SK-N-SH treated with all-trans-retinoic acid at 6 μM for 48 hours (cell line): ENCODE measurements around the gene GRK7.

ENCODE experiments used
- ATAC-seq: fragments of 200-7000 bp; cut with Tn5 transposase; 3 replicates; pipeline ENCODE4 v1.9.1; 2020; ENCODE audit warnings: mild to moderate bottlenecking, moderate library complexity
- ARNTL ChIP-seq: fragments of 450-650 bp; formaldehyde crosslinking; IDR thresholded peaks from 2 replicates; pipeline ENCODE4 v1.5.0; 2020; ENCODE audit warnings: low read depth, mild to moderate bottlenecking, moderate library complexity, borderline replicate concordance
- BACH2 ChIP-seq: fragments of 250-450 bp; sonication (Bioruptor Pico); IDR thresholded peaks from 2 replicates; pipeline ENCODE4 v1.9.0; 2021; ENCODE audit warnings: mild to moderate bottlenecking, borderline replicate concordance
- CREB5 ChIP-seq: fragments of 250-450 bp; sonication (Bioruptor Pico); IDR thresholded peaks from 2 replicates; pipeline ENCODE4 v1.5.1; 2020; ENCODE audit warnings: low read depth, mild to moderate bottlenecking, moderate library complexity
- CSDC2 ChIP-seq: fragments of 250-450 bp; sonication (Bioruptor Pico); IDR thresholded peaks from 2 replicates; pipeline ENCODE4 v1.5.0; 2020; ENCODE audit warnings: mild to moderate bottlenecking, moderate library complexity
- CSRNP3 ChIP-seq: fragments of 250-450 bp; sonication (Bioruptor Pico); IDR thresholded peaks from 2 replicates; pipeline ENCODE4 v1.5.1; 2021; ENCODE audit warnings: mild to moderate bottlenecking, moderate library complexity
- ESRRG ChIP-seq: fragments of 250-450 bp; sonication (Bioruptor Pico); IDR thresholded peaks from 2 replicates; pipeline ENCODE4 v1.6.1; 2021; ENCODE audit warnings: mild to moderate bottlenecking
- GLIS3 ChIP-seq: fragments of 250-450 bp; sonication (Bioruptor Pico); IDR thresholded peaks from 2 replicates; pipeline ENCODE4 v1.5.0; 2020; ENCODE audit warnings: mild to moderate bottlenecking, moderate library complexity
- ISL1 ChIP-seq: fragments of 250-450 bp; sonication (Bioruptor Pico); IDR thresholded peaks from 2 replicates; pipeline ENCODE4 v2.1.2; 2022; ENCODE audit warnings: mild to moderate bottlenecking, moderate library complexity
- OSR1 ChIP-seq: fragments of 250-450 bp; sonication (Bioruptor Pico); IDR thresholded peaks from 2 replicates; pipeline ENCODE4 v1.8.0; 2022; ENCODE audit warnings: moderate library complexity, mild to moderate bottlenecking, inconsistent platforms
- PATZ1 ChIP-seq: fragments of 250-450 bp; sonication (Bioruptor Pico); IDR thresholded peaks from 2 replicates; pipeline ENCODE4 v1.8.0; 2020; ENCODE audit warnings: mild to moderate bottlenecking, moderate library complexity, borderline replicate concordance
- POU6F1 ChIP-seq: fragments of 250-450 bp; sonication (Bioruptor Pico); IDR thresholded peaks from 2 replicates; pipeline ENCODE4 v1.8.0; 2021; ENCODE audit warnings: low read depth, mild to moderate bottlenecking, moderate library complexity, borderline replicate concordance
- PPARA ChIP-seq: fragments of 250-450 bp; sonication (Bioruptor Pico); IDR thresholded peaks from 2 replicates; pipeline ENCODE4 v1.5.0; 2020; ENCODE audit warnings: mild to moderate bottlenecking, borderline replicate concordance
- RARB ChIP-seq: fragments of 250-450 bp; sonication (Bioruptor Pico); IDR thresholded peaks from 2 replicates; pipeline ENCODE4 v1.8.0; 2021; ENCODE audit warnings: mild to moderate bottlenecking, moderate library complexity
- SNAI2 ChIP-seq: fragments of 250-450 bp; sonication (Bioruptor Pico); IDR thresholded peaks from 2 replicates; pipeline ENCODE4 v1.5.0; 2020; ENCODE audit warnings: mild to moderate bottlenecking, moderate library complexity
- TCF4 ChIP-seq: fragments of 250-450 bp; sonication (Bioruptor Pico); IDR thresholded peaks from 2 replicates; pipeline ENCODE4 v1.8.0; 2021; ENCODE audit warnings: mild to moderate bottlenecking, moderate library complexity, borderline replicate concordance
- TOX ChIP-seq: fragments of 250-450 bp; sonication (Bioruptor Pico); IDR thresholded peaks from 2 replicates; pipeline ENCODE4 v1.8.0; 2021; ENCODE audit warnings: mild to moderate bottlenecking, moderate library complexity, borderline replicate concordance
- TSHZ2 ChIP-seq: fragments of 250-450 bp; sonication (Bioruptor Pico); IDR thresholded peaks from 2 replicates; pipeline ENCODE4 v1.5.0; 2020; ENCODE audit warnings: mild to moderate bottlenecking, moderate library complexity
- ZC3H10 ChIP-seq: fragments of 250-450 bp; sonication (Bioruptor Pico); IDR thresholded peaks from 2 replicates; pipeline ENCODE4 v1.5.1; 2021; ENCODE audit warnings: mild to moderate bottlenecking, moderate library complexity
- ZFP3 ChIP-seq: fragments of 250-450 bp; sonication (Bioruptor Pico); IDR thresholded peaks from 2 replicates; pipeline ENCODE4 v1.5.0; 2020; ENCODE audit warnings: mild to moderate bottlenecking, moderate library complexity
- ZFP30 ChIP-seq: fragments of 450-650 bp; formaldehyde crosslinking; IDR thresholded peaks from 2 replicates; pipeline ENCODE4 v1.5.0; 2022; ENCODE audit warnings: mild to moderate bottlenecking, moderate library complexity
- ZNF565 ChIP-seq: fragments of 450-650 bp; formaldehyde crosslinking; conservative IDR thresholded peaks from 2 replicates; pipeline ENCODE4 v1.5.0; 2020; ENCODE audit warnings: low read depth, mild to moderate bottlenecking, moderate library complexity
- ZNF8 ChIP-seq: fragments of 450-650 bp; formaldehyde crosslinking; IDR thresholded peaks from 2 replicates; pipeline ENCODE4 v1.5.0; 2020; ENCODE audit warnings: mild to moderate bottlenecking, moderate library complexity

Gene GRK7

GRCh38 chr3:141807277-141808033, 44.2 kb downstream of the GRK7 start:
- TF ChIP-seq ESRRG (no peak), POU6F1 (CRISPR knock-in tag) (no peak), ZNF8 (CRISPR knock-in tag) (no peak), TSHZ2 (CRISPR knock-in tag) (no peak), BACH2 (no peak), ZFP30 (no peak), ISL1 (CRISPR knock-in tag) (no peak), ZC3H10 (CRISPR knock-in tag) (no peak), SNAI2 (CRISPR knock-in tag) (no peak), TCF4 (no peak)
- ATAC-seq, result no peak

- ATAC-seq, result no peak
- TF ChIP-seq RARB (CRISPR knock-in tag) (no peak), GLIS3 (no peak), ZFP3 (CRISPR knock-in tag) (no peak), PATZ1 (no peak), ISL1 (CRISPR knock-in tag) (no peak), TCF4 (no peak), CREB5 (CRISPR knock-in tag) (no peak), ZNF565 (no peak), OSR1 (CRISPR knock-in tag) (no peak), ESRRG (no peak), TOX (CRISPR knock-in tag) (no peak), POU6F1 (CRISPR knock-in tag) (no peak), ZNF8 (CRISPR knock-in tag) (no peak), CSDC2 (no peak), ZC3H10 (CRISPR knock-in tag) (no peak), ZFP30 (no peak)
Measured at GRCh38 chr3:141808586-141808985, 45.4 kb downstream of the GRK7 start.

GRCh38 chr3:141810161-141810560, 47.0 kb downstream of the GRK7 start:
- no peak for ATAC-seq
- no peak for TF ChIP-seq PPARA
- no peak for TF ChIP-seq ZC3H10 (CRISPR knock-in tag)
- no peak for TF ChIP-seq TCF4
- TF ChIP-seq ARNTL (CRISPR knock-in tag), result no peak
- TF ChIP-seq BACH2, result no peak
- no peak for TF ChIP-seq CREB5 (CRISPR knock-in tag)
- TF ChIP-seq ZFP30, result no peak
- TF ChIP-seq ZNF565, result no peak
- TF ChIP-seq CSDC2, result no peak
- no peak for TF ChIP-seq ISL1 (CRISPR knock-in tag)
- TF ChIP-seq CSRNP3 (CRISPR knock-in tag), result no peak
- TF ChIP-seq RARB (CRISPR knock-in tag), result no peak
